Transverse colon (tissue), 4 donors: ENCODE results near the gene TBX18. TPM values are rescaled to one million over a fixed set of nuclear protein-coding genes. Genes with fewer than 3 reads are reported as not detected.

Source experiments
- DNase-seq: peaks from one replicate; pipeline ENCODE4 v3.0.0-alpha.2; 2019
- H3K27ac ChIP-seq, 4 donors: fragments of 200-600 bp; sonication (generic); 2 replicates each; pipeline ENCODE4 v1.5.1; 2016 to 2018; ENCODE audit warnings: inconsistent platforms in 4 of 4
- H3K27me3 ChIP-seq: fragments of 200-600 bp; sonication (generic); 2 replicates; pipeline ENCODE4 v1.5.1; 2017; ENCODE audit warnings: inconsistent platforms
- H3K36me3 ChIP-seq, 4 donors: fragments of 200-600 bp; sonication (generic); 2 replicates each; pipeline ENCODE4 v1.5.1; 2017 to 2019; ENCODE audit warnings: inconsistent platforms in 4 of 4
- H3K4me1 ChIP-seq, 4 donors: fragments of 200-600 bp; sonication (generic); 2 replicates each; pipeline ENCODE4 v1.5.1; 2017 to 2020; ENCODE audit warnings: inconsistent platforms in 4 of 4
- H3K4me3 ChIP-seq, 4 donors: fragments of 200-600 bp; sonication (generic); 1 replicate in 1 of 4; 2 replicates in 3 of 4; pipeline versions ENCODE4 v1.5.1 to v1.6.1; 2017 to 2019; ENCODE audit warnings: inconsistent platforms in 4 of 4
- H3K9me3 ChIP-seq, 2 donors: fragments of 200-600 bp; sonication (generic); 2 replicates each; pipeline ENCODE4 v1.5.1; 2017 to 2019; ENCODE audit warnings: inconsistent platforms in 2 of 2
- EP300 ChIP-seq: sonication (generic); formaldehyde crosslinking; IDR thresholded peaks from one replicate; pipeline ENCODE4 v1.6.1; 2017; ENCODE audit warnings: antibody characterized with exemption, low read depth
- POLR2A ChIP-seq: fragments of 450-650 bp; IDR thresholded peaks from one replicate; pipeline ENCODE4 v1.6.1; 2016; ENCODE audit warnings: antibody characterized with exemption, mild to moderate bottlenecking, moderate library complexity
- POLR2AphosphoS5 ChIP-seq, 3 donors: sonication (generic); formaldehyde crosslinking; IDR thresholded peaks; one replicate each; pipeline ENCODE4 v1.6.1; 2016; ENCODE audit warnings: antibody characterized with exemption in 3 of 3
- WGBS, 2 donors: methylation state at CpG; one replicate each; pipeline ENCODE4 v1.1.5; 2018; ENCODE audit warnings: low coverage in 1 of 2; 5-methylcytosine and 5-hydroxymethylcytosine counted together
- in situ Hi-C, 4 donors: fragments of 200-750 bp; cut with MboI; loops; one replicate each; pipeline versions ENCODE4 v1.15.0 to v1.15.1; 2017; ENCODE audit warnings: low sequenced_read_pairs in 3 of 4, low pct_ligation_motif_present in 1 of 4, low pct_unique_long_range_greater_than_20kb in 1 of 4
- intact Hi-C: fragments of 100-400 bp; cut with DNase I; formaldehyde crosslinking; loops from one replicate; pipeline ENCODE4 v1.15.1; 2023; ENCODE audit warnings: low total_unique reads
- total RNA-seq, 4 donors: library from RNA; depleted of rRNA; stranded (reverse); fragments of >200 nt; gene quantifications; one replicate each; pipeline ENCODE4 v1.1.0, GENCODE V29; 2016
- TF ChIP-seq, protein P1 (sequence below), 5 experiments: fragments of 200-600 bp in 3 of 5; fragments of 450-650 bp in 2 of 5; sonication (generic) in 3 of 5; IDR thresholded peaks; 1 replicate in 2 of 5; 2 replicates in 3 of 5; pipeline ENCODE4 v1.5.1; 2016 to 2017; ENCODE audit warnings: antibody characterized with exemption in 5 of 5, inconsistent platforms in 3 of 5, mild to moderate bottlenecking in 2 of 5, moderate library complexity in 1 of 5

TBX18 gene
- 1 to 10 TPM in 2 of 4 donors, under 1 TPM in 2; 0.14 to 3.2 (median 1.9) TPM for total RNA-seq

GRCh38 chr6:84764332-84765049 lies at the start of gene TBX18:
TBX18 (minus strand) TSS chr6:84764598; CDS start chr6:84764181, 417 bp downstream.
- in situ Hi-C loops = no loop called here
- peak within 1 kb of the TSS; percentile 45 to 69 (median 54) for H3K27ac ChIP-seq
- peaks cover 100% of the 10 kb centered on the region for H3K27me3 ChIP-seq

GRCh38 chr6:84811351-84811750 lies 47.0 kb upstream of the TBX18 start:
- H3K9me3 ChIP-seq = no peaks in the 10 kb centered on the region
- H3K36me3 ChIP-seq = no peaks in the 10 kb centered on the region
- no peak overlapping the region for H3K4me3 ChIP-seq
- intact Hi-C loops = no loop called here
- H3K27me3 ChIP-seq = no peaks in the 10 kb centered on the region
- no peaks in the 10 kb centered on the region for H3K4me1 ChIP-seq
- in situ Hi-C loops = no loop called here
- H3K27ac ChIP-seq = no peak overlapping the region
- TF ChIP-seq, protein P1, sequence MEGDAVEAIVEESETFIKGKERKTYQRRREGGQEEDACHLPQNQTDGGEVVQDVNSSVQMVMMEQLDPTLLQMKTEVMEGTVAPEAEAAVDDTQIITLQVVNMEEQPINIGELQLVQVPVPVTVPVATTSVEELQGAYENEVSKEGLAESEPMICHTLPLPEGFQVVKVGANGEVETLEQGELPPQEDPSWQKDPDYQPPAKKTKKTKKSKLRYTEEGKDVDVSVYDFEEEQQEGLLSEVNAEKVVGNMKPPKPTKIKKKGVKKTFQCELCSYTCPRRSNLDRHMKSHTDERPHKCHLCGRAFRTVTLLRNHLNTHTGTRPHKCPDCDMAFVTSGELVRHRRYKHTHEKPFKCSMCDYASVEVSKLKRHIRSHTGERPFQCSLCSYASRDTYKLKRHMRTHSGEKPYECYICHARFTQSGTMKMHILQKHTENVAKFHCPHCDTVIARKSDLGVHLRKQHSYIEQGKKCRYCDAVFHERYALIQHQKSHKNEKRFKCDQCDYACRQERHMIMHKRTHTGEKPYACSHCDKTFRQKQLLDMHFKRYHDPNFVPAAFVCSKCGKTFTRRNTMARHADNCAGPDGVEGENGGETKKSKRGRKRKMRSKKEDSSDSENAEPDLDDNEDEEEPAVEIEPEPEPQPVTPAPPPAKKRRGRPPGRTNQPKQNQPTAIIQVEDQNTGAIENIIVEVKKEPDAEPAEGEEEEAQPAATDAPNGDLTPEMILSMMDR (IDR thresholded peaks at IDR 0.05) = no peak
- TF ChIP-seq POLR2A = no peak
- no peak for TF ChIP-seq EP300
- no peak for TF ChIP-seq POLR2AphosphoS5 (IDR thresholded peaks at IDR 0.05)
- DNase-seq = no peak

More at GRCh38 chr6:84764332-84765049, at the start of gene TBX18:
- Histone ChIP-seq H3K4me1 (peaks cover 0 to 24% (median 18%) of the 10 kb centered on the region in 4 donors), H3K36me3 (no peaks in the 10 kb centered on the region), H3K4me3 (peak within 1 kb of the TSS; percentile 11 to 49 (median 24)), H3K9me3 (no peaks in the 10 kb centered on the region)
- WGBS, 2 donors = 4 to 8% methylated on average over 8 to 42 of the region's 42 CpGs
- TF ChIP-seq, protein P1 (IDR thresholded peaks at IDR 0.05) = no peak
- no peak for TF ChIP-seq POLR2AphosphoS5 (IDR thresholded peaks at IDR 0.05)
- no peak for TF ChIP-seq EP300
- TF ChIP-seq POLR2A = no peak
- DNase-seq = peak; percentile 80
- intact Hi-C loops = no loop called here

DNA sequence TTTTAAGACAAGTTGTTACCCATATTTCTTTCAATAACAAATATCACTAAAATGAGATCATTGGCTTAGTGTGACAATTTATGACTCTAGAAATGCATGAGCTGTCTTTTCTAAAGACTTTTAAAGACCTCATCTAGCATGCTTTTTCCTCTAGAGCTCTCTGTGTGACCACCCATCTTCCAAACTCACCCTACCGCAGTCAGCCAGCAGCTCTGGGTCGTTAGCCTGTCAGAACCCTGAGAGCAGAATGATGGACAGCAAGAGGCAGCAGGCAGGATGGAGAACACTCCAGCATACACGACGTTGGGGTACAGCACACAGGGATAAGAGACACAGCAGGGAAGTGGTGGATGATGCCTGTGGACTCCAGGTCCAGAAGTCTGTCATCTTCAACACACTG lies 45.1 kb upstream of the TBX18 start:
- Histone ChIP-seq H3K27me3 (no peaks in the 10 kb centered on the region), H3K27ac (no peak overlapping the region), H3K36me3 (no peaks in the 10 kb centered on the region), H3K9me3 (no peaks in the 10 kb centered on the region), H3K4me1 (no peaks in the 10 kb centered on the region), H3K4me3 (no peak overlapping the region)
- DNase-seq = no peak
- no peak for TF ChIP-seq EP300
- TF ChIP-seq, protein P1 (IDR thresholded peaks at IDR 0.05) = no peak
- no peak for TF ChIP-seq POLR2A
- TF ChIP-seq POLR2AphosphoS5 (IDR thresholded peaks at IDR 0.05) = no peak
- in situ Hi-C loops = no loop called here
- 17% methylated on average over 4 of the region's 4 CpGs; no CpG with 5 or more reads in 1 of the 2 donors for WGBS, 2 donors
- intact Hi-C loops = no loop called here

DNA sequence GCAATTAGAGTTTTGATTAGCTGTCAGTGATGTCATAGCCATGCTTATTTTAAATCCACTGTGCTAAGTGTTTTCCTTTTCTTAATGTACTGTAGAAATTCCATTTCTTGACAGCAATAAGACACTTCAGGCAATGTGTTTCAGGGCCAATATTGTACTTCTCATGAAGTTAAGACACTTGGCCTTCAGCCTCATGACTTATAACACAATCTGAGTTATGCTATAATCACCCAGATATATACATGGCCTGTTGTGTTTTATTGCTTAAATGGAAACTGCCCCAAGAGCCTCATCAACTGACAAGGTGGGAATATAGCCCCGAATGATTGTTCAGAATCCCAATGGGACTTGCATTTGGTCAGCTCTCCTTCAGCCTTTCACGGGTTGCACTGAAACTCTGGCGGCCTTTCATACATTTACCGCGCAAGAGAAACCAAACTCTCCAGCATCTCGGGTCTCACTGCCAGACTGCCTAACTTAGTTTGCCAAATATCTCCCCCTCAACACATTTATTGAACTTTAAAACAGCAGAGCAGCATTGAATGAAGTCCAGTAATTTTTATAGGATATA lies 44.2 kb upstream of the TBX18 start:
- Histone ChIP-seq H3K4me3 (no peak overlapping the region), H3K27ac (no peak overlapping the region), H3K9me3 (no peaks in the 10 kb centered on the region), H3K27me3 (no peaks in the 10 kb centered on the region), H3K36me3 (no peaks in the 10 kb centered on the region), H3K4me1 (no peaks in the 10 kb centered on the region)
- intact Hi-C loops = no loop called here
- DNase-seq = no peak
- TF ChIP-seq, protein P1 (IDR thresholded peaks at IDR 0.05) = no peak
- TF ChIP-seq POLR2AphosphoS5 (IDR thresholded peaks at IDR 0.05) (no peak), EP300 (no peak), POLR2A (no peak)
- WGBS, 2 donors = 75% methylated on average over 6 of the region's 6 CpGs; no CpG with 5 or more reads in 1 of the 2 donors
- in situ Hi-C loops = no loop called here
